Testis (tissue), 3 donors: Measurements from ENCODE around the gene HPCA. TPM values are rescaled to one million over a fixed set of nuclear protein-coding genes. Genes with fewer than 3 reads are reported as not detected.
"Not testable (repeated sequence)": the region's sequence is repeated elsewhere in the genome, so short reads cannot be mapped to it uniquely, and the experiment has no call there.

Source experiments
- DNase-seq: peaks from one replicate; pipeline ENCODE4 v3.0.0-alpha.2; 2019
- H3K27ac ChIP-seq, 2 donors: fragments of 200-600 bp; sonication (generic); one replicate each; pipeline ENCODE4 v1.5.1; 2019
- H3K27me3 ChIP-seq: fragments of 200-600 bp; sonication (generic); one replicate; pipeline ENCODE4 v1.5.1; 2019
- H3K36me3 ChIP-seq: fragments of 200-600 bp; sonication (generic); one replicate; pipeline ENCODE4 v1.5.1; 2017; ENCODE audit warnings: low read depth; ENCODE audit errors: missing control alignments
- H3K4me1 ChIP-seq: fragments of 200-600 bp; sonication (generic); one replicate; pipeline ENCODE4 v1.5.1; 2019
- H3K4me3 ChIP-seq, 2 donors: fragments of 200-600 bp; sonication (generic); one replicate each; pipeline ENCODE4 v1.5.1; 2017 to 2019
- H3K9me3 ChIP-seq: fragments of 200-600 bp; sonication (generic); one replicate; pipeline ENCODE4 v1.5.1; 2017
- CTCF ChIP-seq, 3 experiments: fragments of 450-650 bp in 2 of 3; fragments of 200-600 bp in 1 of 3; sonication (generic) in 1 of 3; IDR thresholded peaks; one replicate each; pipeline ENCODE4 v1.5.1; 2016 to 2019; ENCODE audit warnings: antibody characterized with exemption in 3 of 3, mild to moderate bottlenecking in 2 of 3, moderate library complexity in 1 of 3
- POLR2A ChIP-seq: fragments of 450-650 bp; IDR thresholded peaks from one replicate; pipeline ENCODE4 v1.6.1; 2017; ENCODE audit warnings: antibody characterized with exemption, mild to moderate bottlenecking, moderate library complexity
- WGBS, 2 donors: methylation state at CpG; one replicate each; pipeline ENCODE4 v1.1.5; 2018; 5-methylcytosine and 5-hydroxymethylcytosine counted together
- intact Hi-C: fragments of 100-400 bp; cut with DNase I; formaldehyde crosslinking; loops from one replicate; pipeline ENCODE4 v1.15.1; 2023; ENCODE audit warnings: low total_unique reads
- polyA plus RNA-seq: library from polyadenylated mRNA; stranded (reverse); fragments of 350-450 nt; fragmentation: Illumina TruSeq; extraction: RNeasy Lipid Tissue Mini Kit (QIAGEN cat#74804); gene quantifications from one replicate; pipeline ENCODE4 v1.2.3, GENCODE V29; 2014; ENCODE audit warnings: low read depth, low replicate concordance; ENCODE audit not compliant: insufficient read depth
- total RNA-seq, 2 donors: library from RNA; depleted of rRNA; stranded (reverse); fragments of >200 nt; gene quantifications; one replicate each; pipeline ENCODE4 v1.2.3, GENCODE V29; 2016

HPCA gene
- total and polyA plus RNA-seq, 3 donors from 2014 or later: 1.7 to 8.8 (median 6.1) TPM

- no peak overlapping the region for H3K27ac ChIP-seq
These were observed 18.5 kb downstream of the HPCA start for GRCh38 chr1:32904797-32905196.

GRCh38 chr1:32905588-32905987, 19.3 kb downstream of the HPCA start:
- H3K4me1 ChIP-seq, DNase-seq, H3K27me3 ChIP-seq, intact Hi-C loops, H3K4me3 ChIP-seq, H3K36me3 ChIP-seq, H3K9me3 ChIP-seq, H3K27ac ChIP-seq: not testable (repeated sequence)
- 84 to 86% methylated on average over 10 of the region's 10 CpGs for WGBS, 2 donors

More at GRCh38 chr1:32904797-32905196, 18.5 kb downstream of the HPCA start:
- TF ChIP-seq POLR2A (no peak), CTCF (IDR thresholded peaks at IDR 0.05) (no peak)
- Histone ChIP-seq H3K27me3 (no peaks in the 10 kb centered on the region), H3K9me3 (no peaks in the 10 kb centered on the region), H3K36me3 (no peaks in the 10 kb centered on the region), H3K4me1 (peaks cover 4% of the 10 kb centered on the region), H3K4me3 (no peak overlapping the region)
- WGBS, 2 donors: 65 to 75% methylated on average over 2 of the region's 2 CpGs
- intact Hi-C loops: no loop called here
- no peak for DNase-seq

- TF ChIP-seq POLR2A: no peak
- 85 to 90% methylated on average over 7 of the region's 7 CpGs for WGBS, 2 donors
- intact Hi-C loops: no loop called here
These were observed 20.4 kb downstream of the HPCA start for GRCh38 chr1:32906654-32907053.

GRCh38 chr1:32907435-32907834, 21.1 kb downstream of the HPCA start:
- no peaks in the 10 kb centered on the region for H3K9me3 ChIP-seq
- TF ChIP-seq CTCF (IDR thresholded peaks at IDR 0.05) (no peak), POLR2A (no peak)
- no peaks in the 10 kb centered on the region for H3K4me1 ChIP-seq
- no peak for DNase-seq
- H3K4me3 ChIP-seq: no peak overlapping the region
- H3K27me3 ChIP-seq: no peaks in the 10 kb centered on the region
- no peaks in the 10 kb centered on the region for H3K36me3 ChIP-seq
- no peak overlapping the region for H3K27ac ChIP-seq
- WGBS, 2 donors: 24 to 56% methylated on average over 4 of the region's 4 CpGs
- intact Hi-C loops: no loop called here

More at GRCh38 chr1:32906654-32907053, 20.4 kb downstream of the HPCA start:
- Histone ChIP-seq H3K4me1 (peaks cover 2% of the 10 kb centered on the region), H3K27me3 (no peaks in the 10 kb centered on the region), H3K36me3 (no peaks in the 10 kb centered on the region), H3K27ac (no peak overlapping the region), H3K4me3 (no peak overlapping the region), H3K9me3 (no peaks in the 10 kb centered on the region)
- no peak for DNase-seq

GRCh38 chr1:32910319-32910718, 24.0 kb downstream of the HPCA start:
- Histone ChIP-seq H3K4me3 (no peak overlapping the region), H3K27ac (no peak overlapping the region), H3K9me3 (no peaks in the 10 kb centered on the region), H3K27me3 (no peaks in the 10 kb centered on the region), H3K36me3 (no peaks in the 10 kb centered on the region), H3K4me1 (peaks cover under 1% of the 10 kb centered on the region)
- 93 to 94% methylated on average over 5 of the region's 5 CpGs for WGBS, 2 donors
- DNase-seq: no peak
- TF ChIP-seq CTCF (IDR thresholded peaks at IDR 0.05) (no peak), POLR2A (no peak)
- intact Hi-C loops: no loop called here
